ES-I3 (cell line): ENCODE results near the gene TEX11.
"Not testable (repeated sequence)": the region's sequence is repeated elsewhere in the genome, so short reads cannot be mapped to it uniquely, and the experiment has no call there.

Source experiments
- H3K36me3 ChIP-seq: 2 replicates; pipeline ENCODE4 v1.6.1; 2013; ENCODE audit warnings: mild to moderate bottlenecking, low read length, control low read depth, moderate library complexity; ENCODE audit not compliant: insufficient read depth
- H3K4me1 ChIP-seq: 2 replicates; pipeline ENCODE4 v1.6.1; 2013; ENCODE audit warnings: mild to moderate bottlenecking, control low read depth, low read length; ENCODE audit not compliant: insufficient read depth
- H3K9ac ChIP-seq: 2 replicates; pipeline ENCODE4 v1.6.1; 2013; ENCODE audit warnings: low read depth, mild to moderate bottlenecking, low read length, moderate library complexity
- H3K9me3 ChIP-seq: 2 replicates; pipeline ENCODE4 v1.6.1; 2013; ENCODE audit warnings: mild to moderate bottlenecking, low read length, moderate library complexity; ENCODE audit not compliant: control insufficient read depth, insufficient read depth

The TEX11 gene

GRCh38 chrX:70825366-70825765 is 83.1 kb downstream of the TEX11 start:
- H3K9ac ChIP-seq, result no peak overlapping the region
- no peaks in the 10 kb centered on the region for H3K9me3 ChIP-seq
- no peaks in the 10 kb centered on the region for H3K36me3 ChIP-seq

GRCh38 chrX:70808942-70809940 is 99.3 kb downstream of the TEX11 start:
- H3K9ac ChIP-seq, result no peak overlapping the region
- no peaks in the 10 kb centered on the region for H3K9me3 ChIP-seq
- no peaks in the 10 kb centered on the region for H3K36me3 ChIP-seq
- no peaks in the 10 kb centered on the region for H3K4me1 ChIP-seq

More at GRCh38 chrX:70825366-70825765, 83.1 kb downstream of the TEX11 start:
- no peaks in the 10 kb centered on the region; the same call in 1 of the 2 replicates for H3K4me1 ChIP-seq

DNA sequence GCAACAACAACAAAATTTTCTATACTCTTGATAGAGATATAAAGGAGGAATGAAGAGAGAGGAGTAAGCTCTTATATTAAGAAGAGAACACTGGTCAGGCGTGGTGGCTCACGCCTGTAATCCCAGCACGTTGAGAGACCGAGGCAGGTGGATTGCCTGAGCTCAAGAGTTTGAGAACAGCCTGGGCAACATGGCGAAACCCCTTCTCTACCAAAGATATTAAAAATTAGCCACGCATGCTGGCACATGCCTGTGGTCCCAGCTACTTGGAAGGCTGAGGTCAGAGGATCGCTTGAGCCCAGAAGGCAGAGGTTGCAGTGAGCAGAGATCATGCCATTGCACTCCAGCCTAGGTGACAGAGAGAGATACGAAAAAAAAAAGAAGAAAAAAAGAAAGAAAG is 102.4 kb downstream of the TEX11 start:
- no peaks in the 10 kb centered on the region for H3K4me1 ChIP-seq
- H3K9ac ChIP-seq, result no peak overlapping the region
- no peaks in the 10 kb centered on the region for H3K9me3 ChIP-seq
- no peaks in the 10 kb centered on the region for H3K36me3 ChIP-seq

DNA sequence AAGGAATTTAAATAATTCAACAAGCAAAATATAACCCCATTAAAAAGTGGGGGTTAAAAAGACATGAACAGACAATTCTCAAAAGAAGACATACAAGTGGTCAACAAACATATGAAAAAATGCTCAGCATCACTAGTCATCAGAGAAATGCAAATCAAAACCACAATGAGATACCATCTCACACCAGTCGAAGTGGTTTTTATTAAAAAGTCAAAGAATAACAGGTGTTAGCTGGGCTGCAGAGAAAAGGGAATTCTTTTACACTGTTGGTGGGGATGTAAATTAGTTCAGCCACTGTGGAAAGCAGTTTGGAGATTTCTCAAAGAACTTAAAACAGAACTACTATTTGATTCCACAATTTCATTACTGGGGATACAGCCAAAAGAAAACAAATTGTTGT is 111.8 kb downstream of the TEX11 start:
- H3K9me3 ChIP-seq, H3K4me1 ChIP-seq, H3K9ac ChIP-seq: not testable (repeated sequence)

GRCh38 chrX:70774223-70774622 is 134.3 kb downstream of the TEX11 start:
- Histone ChIP-seq H3K9ac (no peak overlapping the region), H3K4me1 (no peaks in the 10 kb centered on the region), H3K9me3 (no peaks in the 10 kb centered on the region), H3K36me3 (no peaks in the 10 kb centered on the region)

More for the DNA sequence above, 111.8 kb downstream of the TEX11 start:
- not testable (repeated sequence) for H3K36me3 ChIP-seq

DNA sequence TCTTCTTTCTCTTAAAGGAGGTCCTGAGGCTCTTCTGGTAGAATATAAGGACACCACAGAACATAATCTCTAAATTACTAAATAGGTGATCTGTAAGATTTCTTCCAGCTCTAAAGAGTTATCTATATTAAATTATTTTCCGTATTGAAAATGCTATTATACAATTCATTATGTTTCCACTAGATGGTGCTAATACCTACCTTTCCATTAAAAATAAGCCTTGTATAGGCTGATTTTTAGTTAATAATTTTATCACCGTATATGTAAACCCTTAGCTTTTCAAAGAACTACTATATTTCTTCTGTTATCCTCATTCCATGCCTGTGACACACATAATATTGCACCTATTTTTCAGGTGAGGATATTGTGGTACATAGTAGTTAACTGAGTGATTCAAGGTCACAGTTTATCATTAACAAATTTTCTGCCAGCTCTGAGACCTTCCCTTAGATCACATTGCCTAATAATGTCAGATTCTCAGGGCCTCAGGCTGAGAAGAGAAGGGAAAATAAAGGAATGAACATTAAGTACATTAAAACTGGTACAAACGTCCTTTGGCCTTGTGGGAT is 138.8 kb downstream of the TEX11 start:
- Histone ChIP-seq H3K36me3 (no peaks in the 10 kb centered on the region), H3K9ac (no peak overlapping the region), H3K4me1 (no peaks in the 10 kb centered on the region), H3K9me3 (no peaks in the 10 kb centered on the region)

GRCh38 chrX:70762285-70762684 is 146.2 kb downstream of the TEX11 start:
- H3K9me3 ChIP-seq, result no peaks in the 10 kb centered on the region
- H3K4me1 ChIP-seq, result peaks cover 7% of the 10 kb centered on the region; the same call in 1 of the 2 replicates
- no peaks in the 10 kb centered on the region for H3K36me3 ChIP-seq
- no peak overlapping the region; the same call in 1 of the 2 replicates for H3K9ac ChIP-seq

DNA sequence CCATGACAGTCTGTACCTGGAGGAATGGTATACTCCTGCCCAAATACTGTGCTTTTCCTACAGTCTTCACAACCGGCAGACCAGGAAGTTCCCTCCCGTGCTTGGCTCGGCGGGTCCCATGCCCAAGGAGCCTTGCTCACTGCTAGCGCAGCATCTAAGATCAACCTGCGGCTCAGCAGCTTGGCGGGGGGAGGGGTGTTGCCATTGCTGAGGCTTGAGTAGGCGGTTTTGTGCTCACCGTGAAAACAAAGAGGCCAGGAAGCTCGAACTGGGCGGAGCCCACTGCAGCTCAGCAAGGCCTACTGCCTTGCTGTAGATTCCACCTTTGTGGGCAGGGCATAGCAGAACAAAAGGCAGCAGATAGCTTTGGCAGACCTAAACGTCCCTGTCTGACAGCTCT is 152.7 kb downstream of the TEX11 start:
- H3K9me3 ChIP-seq, result no peaks in the 10 kb centered on the region

DNA sequence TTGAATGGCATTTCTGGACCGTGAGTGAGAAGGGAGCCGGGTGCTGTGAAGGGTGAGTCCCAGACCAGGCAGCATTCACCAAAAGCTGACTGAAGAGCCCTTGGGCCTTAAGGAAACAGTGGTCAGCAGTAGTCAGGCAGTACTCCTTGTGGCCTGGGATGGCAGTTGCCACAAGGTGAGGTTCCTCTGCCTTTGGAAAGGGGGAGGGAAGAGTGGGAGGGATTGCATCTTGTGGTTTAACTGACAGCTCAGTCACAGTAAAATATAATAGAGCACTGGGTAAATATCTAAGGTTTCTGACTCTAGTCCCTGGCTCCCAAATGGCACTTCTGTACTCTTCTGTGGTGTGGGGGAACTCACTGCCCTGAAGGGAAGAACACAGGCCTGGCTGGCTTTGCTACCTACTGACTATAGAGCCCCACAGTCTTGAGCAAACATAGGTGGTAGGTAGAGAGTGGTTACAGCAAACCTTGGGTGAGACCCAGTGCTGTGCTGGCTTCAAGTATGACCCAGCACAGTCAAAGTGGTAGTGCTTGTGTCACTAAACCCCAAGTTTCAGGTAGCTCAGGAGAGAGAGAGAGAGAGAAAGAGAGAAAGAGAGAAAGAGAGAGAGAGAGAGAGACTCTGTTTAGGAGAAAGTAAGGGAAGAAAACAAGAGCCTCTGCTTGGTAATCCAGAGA is 154.2 kb downstream of the TEX11 start:
- Histone ChIP-seq H3K4me1 (peaks cover 8% of the 10 kb centered on the region; the same call in 1 of the 2 replicates), H3K36me3 (no peaks in the 10 kb centered on the region), H3K9ac (no peak overlapping the region), H3K9me3 (no peaks in the 10 kb centered on the region)

More for the DNA sequence above, 152.7 kb downstream of the TEX11 start:
- H3K9ac ChIP-seq, result peak overlapping the region; percentile 19; the same call in 1 of the 2 replicates
- H3K4me1 ChIP-seq, result peaks cover 8% of the 10 kb centered on the region; the same call in 1 of the 2 replicates
- no peaks in the 10 kb centered on the region for H3K36me3 ChIP-seq

DNA sequence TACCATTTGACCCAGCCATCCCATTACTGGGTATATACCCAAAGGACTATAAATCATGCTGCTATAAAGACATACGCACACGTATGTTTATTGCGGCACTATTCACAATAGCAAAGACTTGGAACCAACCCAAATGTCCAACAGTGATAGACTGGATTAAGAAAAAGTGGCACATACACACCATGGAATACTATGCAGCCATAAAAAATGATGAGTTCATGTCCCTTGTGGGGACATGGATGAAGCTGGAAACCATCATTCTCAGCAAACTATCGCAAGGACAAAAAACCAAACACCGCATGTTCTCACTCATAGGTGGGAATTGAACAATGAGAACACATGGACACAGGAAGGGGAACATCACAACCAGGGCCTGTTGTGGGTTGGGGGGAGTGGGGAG is 174.7 kb downstream of the TEX11 start:
- not testable (repeated sequence) for H3K9me3 ChIP-seq, H3K36me3 ChIP-seq, H3K4me1 ChIP-seq, H3K9ac ChIP-seq

GRCh38 chrX:70727961-70728360 is 180.6 kb downstream of the TEX11 start:
- H3K4me1 ChIP-seq, H3K9me3 ChIP-seq, H3K36me3 ChIP-seq, H3K9ac ChIP-seq: not testable (repeated sequence)

DNA sequence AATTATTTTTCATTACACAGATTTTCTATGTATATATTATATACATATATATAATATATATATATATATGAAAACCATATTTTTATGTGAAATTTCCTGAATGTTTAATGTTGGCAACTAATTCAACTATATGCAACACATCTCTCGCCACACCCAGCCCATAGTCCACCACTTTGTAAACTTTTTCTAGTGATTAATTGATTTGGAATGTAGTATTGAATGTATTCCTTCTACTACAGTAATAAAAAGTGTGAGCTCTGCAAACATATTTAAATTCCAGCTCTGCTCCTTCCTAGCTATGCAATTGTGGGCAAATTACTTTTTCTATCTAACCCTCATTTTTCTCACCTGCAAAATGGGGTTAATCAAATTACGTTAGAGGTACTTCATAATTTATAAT is 187.8 kb downstream of the TEX11 start:
- Histone ChIP-seq H3K9me3 (no peaks in the 10 kb centered on the region), H3K36me3 (no peaks in the 10 kb centered on the region), H3K4me1 (no peaks in the 10 kb centered on the region), H3K9ac (no peak overlapping the region)

DNA sequence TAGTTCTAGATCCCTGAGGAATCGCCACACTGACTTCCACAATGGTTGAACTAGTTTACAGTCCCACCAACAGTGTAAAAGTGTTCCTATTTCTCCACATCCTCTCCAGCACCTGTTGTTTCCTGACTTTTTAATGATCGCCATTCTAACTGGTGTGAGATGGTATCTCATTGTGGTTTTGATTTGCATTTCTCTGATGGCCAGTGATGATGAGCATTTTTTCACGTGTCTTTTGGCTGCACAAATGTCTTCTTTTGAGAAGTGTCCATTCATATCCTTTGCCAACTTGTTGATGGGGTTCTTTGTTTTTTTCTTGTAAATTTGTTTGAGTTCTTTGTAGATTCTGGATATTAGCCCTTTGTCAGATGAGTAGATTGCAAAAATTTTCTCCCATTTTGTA is 197.2 kb downstream of the TEX11 start:
- not testable (repeated sequence) for H3K4me1 ChIP-seq, H3K9me3 ChIP-seq, H3K36me3 ChIP-seq, H3K9ac ChIP-seq

- Histone ChIP-seq H3K4me1 (no peaks in the 10 kb centered on the region), H3K36me3 (no peaks in the 10 kb centered on the region), H3K9me3 (no peaks in the 10 kb centered on the region), H3K9ac (no peak overlapping the region)
Measured at GRCh38 chrX:70694339-70695122, 214.0 kb downstream of the TEX11 start.
